HCT116 (cell line): ENCODE results near the gene THBS3.

Experiments used
- CTCF ChIP-seq, 3 experiments: fragments of 200-600 bp in 1 of 3; sonication (generic) in 1 of 3; IDR thresholded peaks in 2 of 3; conservative IDR thresholded peaks in 1 of 3; 2 replicates each; pipeline ENCODE4 v1.5.1; 2012 to 2017; ENCODE audit warnings: low read depth in 2 of 3, low read length in 2 of 3, antibody characterized with exemption in 1 of 3, borderline replicate concordance in 1 of 3, control low read depth in 1 of 3, mild to moderate bottlenecking in 1 of 3, mixed read lengths in 1 of 3, mixed run types in 1 of 3, moderate library complexity in 1 of 3; ENCODE audit not compliant: insufficient read depth in 1 of 3
- EZH2 ChIP-seq: fragments of 200-600 bp; sonication (generic); IDR thresholded peaks from 2 replicates; pipeline ENCODE4 v1.6.1; 2017; ENCODE audit warnings: antibody characterized with exemption, mixed run types

DNA sequence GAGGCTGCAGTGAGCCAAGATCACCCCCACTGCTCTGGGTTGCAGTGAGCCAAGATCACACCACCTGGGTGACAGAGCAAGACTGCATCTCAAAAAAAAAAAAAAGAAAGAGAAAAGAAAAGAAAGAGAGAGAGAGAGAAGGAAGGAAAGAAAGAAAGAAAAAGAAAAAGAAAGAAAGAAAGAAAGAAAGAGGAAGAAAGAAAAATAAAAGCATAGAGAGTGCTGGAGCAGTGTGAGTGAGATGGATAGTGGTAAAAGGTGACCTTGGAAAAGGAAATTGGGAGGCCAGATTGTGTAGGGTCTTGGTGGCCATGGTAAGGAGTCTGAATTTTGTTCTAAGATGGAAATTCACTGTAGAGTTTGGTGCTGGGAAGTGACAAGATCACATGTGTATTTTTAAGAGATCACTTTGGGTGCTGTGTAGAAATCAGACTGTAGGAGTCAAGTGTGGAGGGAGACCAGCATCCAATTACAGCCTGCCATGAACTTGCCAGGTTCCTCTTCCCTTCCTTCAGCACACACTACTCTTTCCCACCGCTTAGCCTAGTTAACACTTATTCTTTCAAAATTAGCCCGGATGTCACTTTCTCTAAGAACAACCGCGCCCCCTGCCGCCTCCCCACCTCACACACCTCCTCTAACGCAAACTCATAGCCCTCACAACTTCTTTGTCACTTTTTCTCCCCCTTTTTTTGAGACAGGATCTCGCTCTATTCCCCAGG is 18.7 kb upstream of the THBS3 start:
- TF ChIP-seq CTCF (IDR thresholded peaks at IDR 0.05 in 2 of 3, conservative IDR thresholded peaks at IDR 0.05 in 1 of 3; ENCODE audit: borderline replicate concordance in 1 of 3, insufficient read depth in 1 of 3, low read depth in 2 of 3, low read length in 2 of 3), result peak; percentile 49 to 82 (median 61)
- TF ChIP-seq EZH2, result no peak
